H1 (cell line): ENCODE results near the gene WIPI1. TPM values are rescaled to one million over a fixed set of nuclear protein-coding genes. Genes with fewer than 3 reads are reported as not detected.

Experiments
- CTCF ChIA-PET: fragments of 300-600 bp; sonication (Branson Sonifier 250); formaldehyde crosslinking; loops from one replicate; lab custom pipeline; 2021; ENCODE audit not compliant: partially characterized antibody; lab: Charles Lee
- POLR2A ChIA-PET: fragments of 300-600 bp; sonication (Branson Sonifier 250); formaldehyde crosslinking; loops from one replicate; lab custom pipeline; 2021; ENCODE audit warnings: inconsistent platforms; ENCODE audit not compliant: partially characterized antibody; lab: Charles Lee
- DNase-seq, 2 experiments: peaks; one replicate each; pipeline versions ENCODE4 v3.0.0 to v3.0.0-alpha.2; 2010 to 2022; ENCODE audit warnings: low spot score in 2 of 2, low read depth in 1 of 2, mixed read lengths in 1 of 2
- FAIRE-seq: peaks from 2 replicates; lab custom pipeline; 2011; peaks lifted over from hg19 to GRCh38; lab: Jason Lieb, UNC
- H2AFZ ChIP-seq: 2 replicates; pipeline ENCODE4 v1.8.1; 2012; ENCODE audit warnings: low read length, inconsistent platforms
- H2AK5ac ChIP-seq: 2 replicates; pipeline ENCODE4 v1.6.1; 2013; ENCODE audit warnings: low read depth, low read length
- H2BK120ac ChIP-seq: replicated peaks from 2 replicates; pipeline ENCODE3; 2013; ENCODE audit warnings: low read depth, low read length, inconsistent platforms
- H2BK12ac ChIP-seq: 2 replicates; pipeline ENCODE4 v1.6.1; 2013; ENCODE audit warnings: low read depth, low read length
- H2BK15ac ChIP-seq: 2 replicates; pipeline ENCODE4 v1.6.1; 2013; ENCODE audit warnings: low read length
- H2BK20ac ChIP-seq: 2 replicates; pipeline ENCODE4 v1.6.1; 2013; ENCODE audit warnings: low read length
- H2BK5ac ChIP-seq: 2 replicates; pipeline ENCODE4 v1.6.1; 2013; ENCODE audit warnings: low read depth, low read length
- H3K14ac ChIP-seq: 2 replicates; pipeline ENCODE4 v1.6.1; 2013; ENCODE audit warnings: inconsistent platforms; ENCODE audit not compliant: insufficient read length
- H3K18ac ChIP-seq: 2 replicates; pipeline ENCODE4 v1.6.1; 2013; ENCODE audit warnings: low read length; ENCODE audit errors: extremely low read depth
- H3K23ac ChIP-seq: 2 replicates; pipeline ENCODE4 v1.6.1; 2013; ENCODE audit warnings: inconsistent platforms; ENCODE audit not compliant: insufficient read length
- H3K23me2 ChIP-seq: 2 replicates; pipeline ENCODE4 v1.6.1; 2013; ENCODE audit warnings: low read depth, low read length
- H3K27ac ChIP-seq: 2 replicates; pipeline ENCODE4 v1.6.1; 2011; ENCODE audit warnings: low read depth, low read length, inconsistent platforms
- H3K27me3 ChIP-seq, 4 experiments: replicated peaks in 1 of 4; 1 replicate in 1 of 4; 2 replicates in 3 of 4; pipeline versions ENCODE4 v1.6.1 to v1.8.1; 2011 to 2013; ENCODE audit warnings: low read length in 3 of 4, mild to moderate bottlenecking in 3 of 4, inconsistent platforms in 2 of 4, mixed read lengths in 2 of 4, moderate library complexity in 1 of 4; ENCODE audit not compliant: control insufficient read depth in 3 of 4, insufficient read depth in 3 of 4; ENCODE audit errors: extremely low read depth in 1 of 4
- H3K36me3 ChIP-seq, 4 experiments: 2 replicates each; pipeline versions ENCODE4 v1.6.1 to v1.8.1; 2011 to 2013; ENCODE audit warnings: mild to moderate bottlenecking in 4 of 4, low read length in 3 of 4, moderate library complexity in 2 of 4, control low read depth in 1 of 4, inconsistent platforms in 1 of 4; ENCODE audit not compliant: insufficient read depth in 4 of 4, control insufficient read depth in 2 of 4
- H3K4ac ChIP-seq: replicated peaks from 2 replicates; pipeline ENCODE3; 2013; ENCODE audit warnings: low read length, low read depth, mixed read lengths, inconsistent platforms; ENCODE audit not compliant: insufficient read length
- H3K4me1 ChIP-seq, 4 experiments: replicated peaks in 1 of 4; 1 replicate in 1 of 4; 2 replicates in 3 of 4; pipeline versions ENCODE4 v1.6.1 to v1.8.1; 2011 to 2013; ENCODE audit warnings: low read length in 3 of 4, inconsistent platforms in 2 of 4, mixed read lengths in 1 of 4; ENCODE audit not compliant: insufficient read depth in 4 of 4, control insufficient read depth in 3 of 4
- H3K4me2 ChIP-seq, 2 experiments: 2 replicates each; pipeline versions ENCODE4 v1.6.1 to v1.8.1; 2011 to 2013; ENCODE audit warnings: low read depth in 2 of 2, low read length in 2 of 2, control low read depth in 1 of 2, inconsistent platforms in 1 of 2, mild to moderate bottlenecking in 1 of 2; ENCODE audit not compliant: insufficient read depth in 1 of 2
- H3K4me3 ChIP-seq, 4 experiments: fragments of 200-600, 300-600 bp in 1 of 4; sonication (generic), shearing (Covaris generic), sonication (Bioruptor Twin) in 1 of 4; 2 replicates each; pipeline versions ENCODE4 v1.5.1 to v1.8.1; 2011 to 2016; ENCODE audit warnings: low read length in 4 of 4, low read depth in 3 of 4, control low read depth in 2 of 4, inconsistent platforms in 2 of 4, mild to moderate bottlenecking in 2 of 4, mixed read lengths in 1 of 4, moderate library complexity in 1 of 4; ENCODE audit not compliant: insufficient read depth in 2 of 4; ENCODE audit errors: extremely low read depth in 1 of 4
- H3K56ac ChIP-seq: replicated peaks from 2 replicates; pipeline ENCODE3; 2013; ENCODE audit warnings: low read depth, mild to moderate bottlenecking, mixed read lengths, low read length, inconsistent platforms; ENCODE audit not compliant: insufficient read length
- H3K79me1 ChIP-seq: 2 replicates; pipeline ENCODE4 v1.6.1; 2013; ENCODE audit warnings: low read depth, low read length, control low read depth
- H3K79me2 ChIP-seq, 2 experiments: 2 replicates each; pipeline versions ENCODE4 v1.6.1 to v1.8.1; 2012 to 2013; ENCODE audit warnings: low read length in 2 of 2, mild to moderate bottlenecking in 2 of 2, inconsistent platforms in 1 of 2; ENCODE audit not compliant: insufficient read depth in 2 of 2, control insufficient read depth in 1 of 2
- H3K9ac ChIP-seq, 4 experiments: replicated peaks in 1 of 4; 1 replicate in 1 of 4; 2 replicates in 3 of 4; pipeline versions ENCODE4 v1.6.1 to v1.8.1; 2011 to 2013; ENCODE audit warnings: low read depth in 3 of 4, low read length in 3 of 4, control low read depth in 2 of 4, mild to moderate bottlenecking in 2 of 4, moderate library complexity in 2 of 4, inconsistent platforms in 1 of 4; ENCODE audit errors: extremely low read depth in 1 of 4
- H3K9me3 ChIP-seq, 2 experiments: 2 replicates each; pipeline versions ENCODE4 v1.6.1 to v1.8.1; 2012 to 2013; ENCODE audit warnings: mild to moderate bottlenecking in 2 of 2, moderate library complexity in 2 of 2, control low read depth in 1 of 2, inconsistent platforms in 1 of 2, low read depth in 1 of 2, low read length in 1 of 2, mixed read lengths in 1 of 2; ENCODE audit not compliant: insufficient read depth in 2 of 2
- H4K20me1 ChIP-seq, 2 experiments: replicated peaks in 1 of 2; 2 replicates each; pipeline versions ENCODE3 to v1.8.1; 2011 to 2013; ENCODE audit warnings: inconsistent platforms in 2 of 2, low read length in 2 of 2, mild to moderate bottlenecking in 1 of 2; ENCODE audit not compliant: insufficient read depth in 2 of 2, control insufficient read depth in 1 of 2
- H4K5ac ChIP-seq: 2 replicates; pipeline ENCODE4 v1.6.1; 2013; ENCODE audit warnings: low read length, low read depth, mixed read lengths, inconsistent platforms; ENCODE audit not compliant: insufficient read length
- H4K8ac ChIP-seq: 2 replicates; pipeline ENCODE4 v1.8.0; 2013; ENCODE audit warnings: mild to moderate bottlenecking, moderate library complexity, low read length, inconsistent platforms; ENCODE audit not compliant: insufficient read depth; ENCODE audit errors: extremely low read depth
- H4K91ac ChIP-seq: replicated peaks from 2 replicates; pipeline ENCODE3; 2013; ENCODE audit warnings: low read length, mixed read lengths, inconsistent platforms; ENCODE audit not compliant: insufficient read length
- CEBPB ChIP-seq: IDR thresholded peaks from 2 replicates; pipeline ENCODE4 v1.6.1; 2012; ENCODE audit warnings: low read depth, low read length
- EGR1 ChIP-seq: IDR thresholded peaks from 2 replicates; pipeline ENCODE4 v1.6.1; 2011; ENCODE audit warnings: low read depth, low read length, borderline replicate concordance
- EP300 ChIP-seq, 2 experiments: IDR thresholded peaks; 1 replicate in 1 of 2; 2 replicates in 1 of 2; pipeline ENCODE4 v1.6.1; 2011 to 2012; ENCODE audit warnings: low read depth in 2 of 2, low read length in 2 of 2, mild to moderate bottlenecking in 2 of 2, borderline replicate concordance in 1 of 2, inconsistent platforms in 1 of 2, moderate library complexity in 1 of 2
- FOSL1 ChIP-seq: IDR thresholded peaks from 2 replicates; pipeline ENCODE4 v1.6.1; 2011; ENCODE audit warnings: mild to moderate bottlenecking, low read depth, low read length, moderate library complexity; ENCODE audit not compliant: insufficient read depth
- GABPA ChIP-seq: IDR thresholded peaks from 2 replicates; pipeline ENCODE4 v1.6.1; 2011; ENCODE audit warnings: mild to moderate bottlenecking, low read length, moderate library complexity, borderline replicate concordance; ENCODE audit not compliant: insufficient read depth
- HDAC6 ChIP-seq: IDR thresholded peaks from one replicate; pipeline ENCODE4 v1.7.1; 2012; ENCODE audit warnings: low read depth, mild to moderate bottlenecking, inconsistent platforms, low read length, moderate library complexity
- KDM1A ChIP-seq: fragments of 200-600, 300-600 bp; sonication (generic); IDR thresholded peaks from 2 replicates; pipeline ENCODE4 v1.7.1; 2016; ENCODE audit warnings: mild to moderate bottlenecking, low read length, borderline replicate concordance
- KDM5A ChIP-seq: fragments of 200-600 bp; IDR thresholded peaks from 2 replicates; pipeline ENCODE4 v1.7.1; 2012; ENCODE audit warnings: mild to moderate bottlenecking, low read length, inconsistent platforms, mixed read lengths
- MAX ChIP-seq: IDR thresholded peaks from 2 replicates; pipeline ENCODE4 v1.6.1; 2012; ENCODE audit warnings: inconsistent platforms
- RBBP5 ChIP-seq: IDR thresholded peaks from 2 replicates; pipeline ENCODE4 v1.7.1; 2012; ENCODE audit warnings: low read depth, mild to moderate bottlenecking, inconsistent platforms, low read length, moderate library complexity, borderline replicate concordance
- SIX5 ChIP-seq: IDR thresholded peaks from 2 replicates; pipeline ENCODE4 v1.6.1; 2011; ENCODE audit warnings: mild to moderate bottlenecking, low read depth, low read length
- SP1 ChIP-seq: IDR thresholded peaks from 2 replicates; pipeline ENCODE4 v1.6.1; 2011; ENCODE audit warnings: low read depth, low read length
- SP4 ChIP-seq: IDR thresholded peaks from 2 replicates; pipeline ENCODE4 v1.6.1; 2012; ENCODE audit warnings: low read length, inconsistent platforms
- TBP ChIP-seq: IDR thresholded peaks from 2 replicates; pipeline ENCODE4 v1.6.1; 2011; ENCODE audit warnings: low read depth, low read length, improper control_type of control experiment
- WGBS, 2 experiments: shearing (Covaris generic) in 1 of 2; methylation state at CpG; one replicate each; pipeline versions ENCODE4 v1.1.6 to v1.1.7; 2013 to 2015; ENCODE audit warnings: low lambda C conversion rate in 2 of 2, mixed read lengths in 2 of 2, inconsistent platforms in 1 of 2, low coverage in 1 of 2, missing lambda C conversion rate in 1 of 2; ENCODE audit not compliant: insufficient replicate concordance in 2 of 2, insufficient coverage in 1 of 2, insufficient read length in 1 of 2; ENCODE audit errors: extremely low coverage in 1 of 2, missing lambda C conversion rate in 1 of 2; 5-methylcytosine and 5-hydroxymethylcytosine counted together
- polyA plus RNA-seq, 7 experiments: library from polyadenylated mRNA; depleted of rRNA in 3 of 7; stranded (reverse) in 5 of 7; unstranded in 2 of 7; fragments of >200 nt in 5 of 7; fragments of 200-250 nt in 2 of 7; gene quantifications; 1 replicate in 5 of 7; 2 replicates in 1 of 7; 4 replicates in 1 of 7; pipeline versions ENCODE4 v1.2.1 to v1.2.3, GENCODE V29; 2011 to 2013; ENCODE audit warnings: missing spikeins in 2 of 7, mixed read lengths in 2 of 7
- total RNA-seq: library from RNA; stranded (reverse); fragmentation: NEBNext Ultra II Directional; extraction: Animal tissue kit (Norgen Biotek cat#: 25700); gene quantifications from 2 replicates; pipeline ENCODE4 v1.2.1, GENCODE V29; 2021

Gene WIPI1
- total and polyA plus RNA-seq, 2 of the 8 experiments (the other 6 are each of a cell fraction or from before 2014, with no cell fraction given), result 16.6 to 17.4 TPM

- FAIRE-seq (no peak), DNase-seq (no peak)
- no peak overlapping the region for H2AFZ ChIP-seq
- no peaks in the 10 kb centered on the region for H3K23me2 ChIP-seq
- no peak overlapping the region for H4K91ac ChIP-seq
- H3K4ac ChIP-seq, result no peak overlapping the region
- H3K14ac ChIP-seq, result no peak overlapping the region
- no peak overlapping the region for H2AK5ac ChIP-seq
- peaks cover 0 to 4% (median 0%) of the 10 kb centered on the region in 4 experiments; a peak in 2 of 7 replicates for H3K4me1 ChIP-seq
- no peak overlapping the region for H4K5ac ChIP-seq
- H3K36me3 ChIP-seq, result no peaks in the 10 kb centered on the region; a peak in 1 of 8 replicates
- no peaks in the 10 kb centered on the region for H3K9me3 ChIP-seq
- H4K8ac ChIP-seq, result no peak overlapping the region
- H3K18ac ChIP-seq, result no peak overlapping the region
- POLR2A ChIA-PET, result interaction anchor here (1.8 kb wide), 1 partner anchor 143 kb away, joined by 3 read pairs; no protein-coding TSS in a partner anchor
- H3K4me2 ChIP-seq, result no peak overlapping the region
- no peak overlapping the region for H2BK5ac ChIP-seq
- no peaks in the 10 kb centered on the region for H3K27me3 ChIP-seq
- CTCF ChIA-PET, result interaction anchor here (0.7 to 9.3 kb wide), 21 partner anchors 8 to 267 kb away, joined by 3 to 98 read pairs (median 4); partner anchors contain the start of gene WIPI1
- H3K9ac ChIP-seq, result no peak overlapping the region
- no peak overlapping the region for H2BK15ac ChIP-seq
- no peak overlapping the region for H2BK20ac ChIP-seq
- no peaks in the 10 kb centered on the region for H3K79me1 ChIP-seq
- H3K56ac ChIP-seq, result no peak overlapping the region
- no peak overlapping the region for H3K23ac ChIP-seq
- H3K79me2 ChIP-seq, result no peaks in the 10 kb centered on the region
- no peak overlapping the region for H2BK12ac ChIP-seq
- H3K4me3 ChIP-seq, result no peak overlapping the region
- WGBS, 2 experiments, result 91% methylated on average over 6 of the region's 6 CpGs; no CpG with 5 or more reads in 1 of the 2 experiments
- no peaks in the 10 kb centered on the region for H4K20me1 ChIP-seq
- no peak overlapping the region for H3K27ac ChIP-seq
- no peak for TF ChIP-seq GABPA
- TF ChIP-seq SP4, result no peak
- no peak for TF ChIP-seq EP300 (IDR thresholded peaks at IDR 0.05; ENCODE audit: borderline replicate concordance in 1 of 2, low read depth in 2 of 2, low read length in 2 of 2)
- TF ChIP-seq MAX, result no peak
- no peak for TF ChIP-seq HDAC6
- TF ChIP-seq SP1, result no peak
- no peak for TF ChIP-seq SIX5
- TF ChIP-seq KDM5A, result no peak
- no peak for TF ChIP-seq CEBPB
- TF ChIP-seq RBBP5, result no peak
- TF ChIP-seq FOSL1, result no peak
- TF ChIP-seq KDM1A, result no peak
- no peak for TF ChIP-seq EGR1
- TF ChIP-seq TBP, result no peak
- H2BK120ac ChIP-seq, result no peak overlapping the region
These were observed 21.9 kb downstream of the WIPI1 start for GRCh38 chr17:68435361-68435760.
